HG03060 (cell line): ENCODE measurements around the gene RNF214.

Source experiments
- ATAC-seq: cut with Tn5 transposase; IDR thresholded peaks from one replicate; pipeline ENCODE4 v1.9.1; 2021; ENCODE audit warnings: low read depth, moderate number of reproducible peaks; ENCODE audit not compliant: unreplicated experiment

Gene RNF214

DNA sequence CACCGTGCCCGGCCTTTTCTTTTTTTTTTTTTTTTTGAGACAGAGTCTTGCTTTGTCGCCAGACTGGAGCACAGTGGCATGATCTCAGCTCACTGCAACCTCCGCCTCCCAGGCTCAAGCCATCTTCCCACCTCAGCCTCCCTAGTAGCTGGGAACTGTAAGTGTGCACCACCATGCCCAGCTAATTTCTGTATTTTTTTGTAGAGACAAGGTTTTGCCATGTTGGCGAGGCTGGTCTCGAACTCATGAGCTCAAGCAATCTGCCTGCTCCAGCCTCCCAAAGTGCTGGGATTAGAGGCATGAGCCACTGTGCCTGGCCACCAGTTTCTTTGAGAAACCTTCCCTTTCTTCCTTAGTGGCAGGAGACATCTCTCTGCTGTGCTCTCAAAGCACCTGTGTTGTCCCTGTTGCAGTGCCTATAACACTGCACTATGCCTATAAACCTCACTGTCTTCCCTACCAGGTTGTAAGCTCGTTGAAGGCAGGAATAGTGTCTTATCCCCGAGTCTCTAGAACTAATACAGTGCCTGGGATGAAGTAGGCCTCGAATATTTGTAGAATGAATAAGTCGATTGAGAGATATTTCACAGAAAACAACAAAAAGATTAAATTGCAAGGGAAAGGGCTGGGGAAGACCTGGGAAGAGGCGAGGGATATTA is 19.6 kb upstream of the RNF214 start:
- ATAC-seq, result no peak

DNA sequence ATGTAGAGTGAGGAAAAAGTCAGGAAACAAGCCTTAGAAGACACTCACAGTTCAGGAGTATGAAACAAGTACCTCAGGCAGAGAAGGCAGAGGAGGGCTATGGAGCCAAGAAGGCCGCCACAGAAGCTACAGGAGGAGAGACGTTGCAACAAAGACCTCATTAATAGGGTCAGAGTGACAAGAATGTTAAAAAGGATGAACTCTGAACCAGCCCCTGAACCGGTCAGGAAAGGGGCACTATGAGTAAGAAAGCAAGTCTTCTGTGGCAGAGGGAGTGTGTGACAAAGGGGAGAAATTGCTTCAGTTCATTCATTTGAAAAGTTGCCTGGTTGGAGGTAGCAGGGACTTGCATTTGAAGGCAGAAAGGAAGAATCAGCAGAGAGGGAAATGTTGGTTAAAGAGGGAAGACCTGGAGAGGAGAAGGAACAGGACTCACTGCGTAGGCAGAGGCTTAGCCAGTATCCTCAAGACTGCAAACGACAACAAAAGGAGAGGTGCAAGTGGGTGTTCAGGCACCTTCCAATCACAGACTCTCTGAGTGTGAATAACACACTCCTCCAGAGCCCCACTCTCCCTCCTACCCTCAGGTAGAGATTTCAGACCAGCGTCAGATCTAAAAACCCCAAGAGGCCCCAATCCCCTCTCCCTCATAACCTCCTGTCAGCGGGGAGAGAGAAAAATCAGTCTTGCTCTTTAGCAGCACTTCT is 17.9 kb upstream of the RNF214 start:
- no peak for ATAC-seq

GRCh38 chr11:117217141-117218084 is 15.1 kb upstream of the RNF214 start:
- ATAC-seq, result no peak

- no peak for ATAC-seq
These were observed 14.1 kb upstream of the RNF214 start for GRCh38 chr11:117218133-117218915.

DNA sequence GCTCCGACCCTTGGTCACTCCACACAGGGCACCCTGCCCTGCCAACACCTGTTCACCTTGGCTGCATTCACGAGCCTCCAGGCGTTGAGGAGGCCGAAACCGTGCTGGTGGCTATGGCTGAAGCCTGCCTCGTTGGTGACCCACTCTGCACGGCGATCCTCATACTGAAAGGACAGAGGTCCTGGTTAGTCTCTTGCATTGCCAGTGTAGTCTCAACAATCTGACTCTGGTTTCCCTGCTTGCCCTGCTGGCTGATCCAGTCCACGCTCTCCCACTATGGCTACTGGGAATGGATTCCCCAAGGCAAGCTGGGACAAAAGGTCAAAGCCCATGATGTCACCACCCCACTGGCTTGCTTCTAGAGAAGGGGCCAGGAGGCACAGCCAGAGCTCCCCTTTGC is 13.5 kb upstream of the RNF214 start:
- no peak for ATAC-seq

DNA sequence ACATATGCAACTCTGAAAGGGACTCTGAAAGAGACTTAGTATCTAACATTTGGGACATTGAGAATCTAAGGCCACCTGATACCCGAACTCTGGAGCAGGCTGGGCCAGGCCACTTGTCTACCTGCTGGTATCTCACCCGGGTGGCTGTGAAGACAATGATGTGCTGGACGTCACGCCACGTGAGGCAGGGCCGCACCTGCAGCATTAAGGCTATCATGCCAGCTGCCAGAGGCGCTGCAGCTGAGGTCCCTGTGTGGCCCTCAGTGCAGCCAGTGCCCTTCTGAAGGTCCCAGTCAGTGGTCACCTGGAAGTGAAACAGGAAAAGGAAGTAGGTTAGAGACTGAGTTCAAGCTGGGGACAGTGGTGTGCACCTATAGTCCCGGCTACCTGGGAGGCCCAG is 13.0 kb upstream of the RNF214 start:
- ATAC-seq, result no peak

GRCh38 chr11:117219995-117220394 is 12.5 kb upstream of the RNF214 start:
- no peak for ATAC-seq

DNA sequence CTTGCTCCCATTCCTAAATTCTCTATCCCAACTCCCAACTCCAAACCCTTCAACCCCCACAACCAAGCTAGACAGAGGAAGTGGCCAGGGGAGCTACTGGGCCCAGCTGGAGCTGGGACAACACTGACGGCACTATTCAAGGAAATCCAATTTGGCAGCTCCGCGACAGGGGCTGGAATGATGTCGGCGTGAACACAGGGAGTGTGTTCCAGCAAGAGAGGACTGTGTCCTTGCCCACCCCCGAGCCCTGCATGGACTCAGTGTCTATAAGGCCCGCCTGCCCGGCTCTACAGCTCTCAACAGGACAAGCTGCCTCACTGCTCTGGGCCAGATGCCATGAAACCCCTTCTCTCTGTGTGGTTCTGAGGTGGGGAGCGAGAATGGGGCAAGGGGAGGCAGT is 11.9 kb upstream of the RNF214 start:
- ATAC-seq, result no peak

DNA sequence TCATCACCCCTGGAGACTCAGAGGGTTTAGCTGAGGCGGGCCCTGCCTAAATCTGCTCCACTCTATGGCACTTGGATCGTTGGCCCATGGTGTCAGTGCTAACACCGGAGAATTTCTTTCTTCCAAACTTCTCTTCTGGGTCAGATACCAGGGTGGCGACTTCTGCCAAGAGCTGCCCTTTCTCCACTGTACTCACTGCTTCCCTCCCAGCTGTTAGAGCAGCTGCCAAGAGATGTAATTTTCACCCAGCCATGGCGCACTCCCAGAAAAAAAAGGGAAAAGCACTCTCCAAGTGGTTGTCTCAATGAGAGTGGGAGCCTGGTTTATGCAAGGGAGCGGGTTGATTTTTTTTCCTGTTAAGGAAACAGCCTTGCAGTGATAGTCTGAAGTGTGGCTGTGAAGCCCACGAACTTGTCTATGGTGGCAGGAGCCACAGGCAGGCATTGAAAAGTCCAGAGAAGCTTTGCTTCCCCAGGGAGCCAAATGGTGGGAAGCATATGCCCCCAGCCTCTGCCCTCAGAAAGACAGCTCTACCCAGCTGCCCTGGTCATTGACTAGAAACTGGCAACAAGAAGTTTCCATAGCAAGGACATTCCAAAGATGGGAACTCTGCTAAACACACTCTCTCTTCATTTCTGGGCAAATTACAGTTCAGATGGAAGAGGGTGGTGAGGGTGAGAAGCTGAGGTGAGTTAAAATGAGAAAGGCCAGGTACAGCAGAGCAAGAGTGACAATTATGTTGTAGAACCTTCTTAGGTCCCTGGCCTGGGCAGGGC is 11.3 kb upstream of the RNF214 start:
- no peak for ATAC-seq

DNA sequence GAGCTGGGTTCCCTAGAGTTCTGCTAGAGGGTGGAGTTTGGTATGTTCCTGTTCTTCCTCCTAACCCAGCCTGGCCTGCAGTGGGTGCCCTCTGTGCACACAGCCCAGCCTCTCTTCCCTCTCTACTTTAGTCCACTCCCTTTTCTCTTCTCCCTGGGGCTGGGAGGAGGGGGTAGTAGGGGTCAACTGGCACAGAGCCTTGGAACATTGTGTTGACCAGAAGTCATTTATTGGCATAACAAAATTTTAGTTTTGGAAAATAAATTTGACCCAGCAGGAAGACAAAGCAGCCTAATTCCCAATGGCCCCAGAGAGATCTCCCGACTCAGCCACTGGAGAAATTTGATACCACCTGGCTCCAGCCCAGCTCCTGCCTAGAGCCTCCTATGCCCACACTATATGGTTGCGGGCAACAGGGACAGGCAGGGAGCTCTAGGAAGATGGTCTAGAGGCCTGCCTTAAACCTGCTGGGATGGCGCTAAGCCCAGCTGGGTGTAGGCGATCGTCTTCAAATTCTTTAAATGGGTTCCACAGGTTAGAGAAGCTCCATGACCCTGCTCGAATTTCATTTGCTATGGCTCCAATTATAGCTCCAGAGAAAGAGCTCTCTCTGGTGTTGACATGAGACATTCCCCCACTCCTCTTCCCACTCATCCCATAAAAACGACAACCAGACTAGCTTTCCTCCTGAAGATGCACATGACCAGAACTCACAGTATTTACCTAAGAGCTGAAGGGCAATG is 10.5 kb upstream of the RNF214 start:
- no peak for ATAC-seq

DNA sequence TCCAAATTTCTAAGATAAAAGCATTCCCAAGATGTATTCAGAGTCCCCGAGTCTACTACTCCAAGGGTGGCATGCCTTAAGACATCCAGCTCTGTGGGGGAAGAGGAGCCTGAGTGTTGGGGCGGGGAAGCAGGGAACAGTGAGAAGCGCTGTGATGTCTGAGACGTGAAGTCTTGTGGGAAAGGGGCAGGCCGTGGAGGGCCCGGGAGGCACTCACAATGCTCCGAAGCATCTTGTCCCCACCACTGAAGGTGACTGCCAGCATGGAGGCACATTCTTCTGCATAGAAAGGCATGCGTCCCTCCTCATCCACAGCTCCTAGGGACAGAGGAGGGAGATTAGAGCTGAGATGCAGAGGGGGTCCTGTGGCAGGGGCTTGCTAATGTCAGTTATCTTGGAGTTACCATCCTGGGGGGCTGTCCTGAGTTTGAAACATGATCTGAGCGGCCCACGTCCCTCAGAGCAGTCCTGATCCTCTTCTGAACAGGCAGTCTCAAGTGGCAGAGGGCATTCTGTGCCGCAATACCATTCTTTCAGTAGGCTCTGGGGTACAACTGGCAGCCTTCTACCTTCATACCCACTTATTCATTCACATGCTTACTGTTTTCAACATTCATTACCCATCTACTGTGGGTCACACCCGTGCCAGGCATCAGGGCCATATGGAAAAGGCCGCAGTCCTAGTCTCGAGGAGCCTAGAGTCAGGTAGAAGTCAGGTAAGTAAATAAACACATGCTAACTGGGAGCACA is 9.3 kb upstream of the RNF214 start:
- ATAC-seq, result no peak

DNA sequence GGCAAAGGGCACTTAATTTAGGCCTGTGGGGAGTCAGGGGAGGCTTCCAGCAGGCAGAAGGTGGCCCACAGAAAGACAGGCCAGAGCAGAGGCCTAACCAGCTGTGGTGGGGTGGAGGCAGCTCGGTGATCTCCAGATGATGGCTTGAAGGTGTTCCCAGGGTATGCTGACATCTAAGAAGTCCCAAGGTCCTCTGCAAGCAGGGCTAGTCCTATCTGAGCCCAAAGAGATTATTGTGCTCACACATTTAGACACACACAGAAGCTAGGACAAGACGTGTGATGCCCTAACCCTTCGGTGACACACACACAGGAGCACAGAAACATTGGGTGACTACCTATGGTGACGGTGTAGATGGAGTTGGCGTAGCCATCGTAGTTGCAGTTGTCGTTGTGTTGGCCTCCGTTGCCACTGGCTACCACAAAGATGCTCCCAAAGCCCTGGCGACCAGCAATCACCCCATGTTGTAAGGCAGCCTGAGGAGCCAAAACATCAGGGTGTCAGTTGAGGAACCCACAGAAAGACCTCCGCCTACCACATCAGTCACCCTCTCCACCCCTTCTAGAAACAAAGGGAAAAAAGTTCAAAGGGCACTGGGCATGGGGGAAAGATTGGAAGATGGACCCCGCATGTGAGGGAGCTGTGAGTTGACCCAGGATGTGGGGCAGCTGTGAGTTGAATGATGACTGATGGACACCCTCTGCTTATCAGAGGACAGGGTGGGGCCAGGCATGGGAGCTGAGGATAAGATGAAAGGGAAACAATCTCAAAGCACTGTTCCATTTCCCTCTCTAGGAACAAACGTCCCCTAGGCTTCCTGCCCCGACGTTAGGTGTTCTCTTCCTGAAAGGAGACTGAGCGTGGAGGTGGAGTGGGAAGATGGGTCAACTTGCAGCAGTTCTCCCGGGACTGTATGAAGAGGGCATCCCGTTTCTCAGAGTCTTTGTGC is 8.5 kb upstream of the RNF214 start:
- ATAC-seq, result no peak

GRCh38 chr11:117225553-117226170 is 6.8 kb upstream of the RNF214 start:
- no peak for ATAC-seq

- ATAC-seq, result peak; percentile 39
These were observed 5.8 kb upstream of the RNF214 start for GRCh38 chr11:117226388-117227385.

DNA sequence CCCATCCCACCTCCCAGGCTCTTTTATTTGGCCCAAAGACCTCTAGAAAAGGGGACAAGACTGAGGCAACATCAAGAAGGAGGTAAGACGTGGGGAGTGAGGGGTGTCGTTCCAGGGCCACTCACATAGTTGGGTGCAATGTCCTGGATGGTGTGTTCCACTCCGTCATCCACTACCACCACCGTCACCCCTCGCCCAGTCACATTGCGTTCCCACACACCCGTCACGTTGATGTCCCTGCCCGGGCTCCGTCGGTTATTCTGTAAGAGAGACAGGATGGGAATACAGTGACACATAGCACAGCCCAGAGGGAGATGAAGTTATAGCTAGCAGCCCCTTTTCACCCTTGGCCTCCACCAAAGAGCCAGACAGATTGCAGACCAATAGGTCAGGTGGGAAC is 4.4 kb upstream of the RNF214 start:
- ATAC-seq, result no peak

DNA sequence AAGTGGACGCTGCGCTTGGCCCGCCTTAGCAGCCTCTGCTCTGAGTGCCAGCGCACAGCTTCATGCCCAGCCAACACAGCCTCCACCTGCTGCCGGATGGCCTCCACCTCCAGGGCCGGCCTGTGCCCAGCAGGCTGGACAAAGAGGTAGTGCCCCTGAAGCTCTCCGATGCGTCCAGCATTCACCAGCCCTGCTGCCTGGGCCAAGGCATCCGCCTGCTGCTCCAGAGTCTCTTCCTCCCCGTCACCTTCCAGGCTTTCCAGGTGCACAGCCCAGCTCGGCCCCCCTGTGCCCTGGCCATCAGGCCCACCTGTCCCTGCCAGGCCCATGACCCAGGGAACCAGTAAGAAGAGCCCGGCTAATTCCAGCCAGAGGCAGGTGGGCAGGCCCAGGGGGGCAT is 3.1 kb upstream of the RNF214 start:
- no peak for ATAC-seq
